Activated naive CD8-positive, alpha-beta T cell (primary cell): ENCODE results near the gene IL13.
A peak's percentile ranks its signal among the peaks of the same experiment; 100 is the strongest.
"Not testable (repeated sequence)": the region's sequence is repeated elsewhere in the genome, so short reads cannot be mapped to it uniquely, and the experiment has no call there.

ENCODE experiments used
- H3K27ac Mint-ChIP-seq: one replicate; pipeline ENCODE4 v1.8.0; 2021; ENCODE audit warnings: mixed read lengths
- H3K27me3 Mint-ChIP-seq: one replicate; pipeline ENCODE4 v1.8.0; 2021; ENCODE audit warnings: mixed read lengths
- H3K36me3 Mint-ChIP-seq: one replicate; pipeline ENCODE4 v1.8.0; 2021; ENCODE audit warnings: mixed read lengths
- H3K4me1 Mint-ChIP-seq: one replicate; pipeline ENCODE4 v1.8.0; 2021; ENCODE audit warnings: low read depth, mixed read lengths
- H3K4me3 Mint-ChIP-seq: one replicate; pipeline ENCODE4 v1.8.0; 2021; ENCODE audit warnings: mild to moderate bottlenecking, mixed read lengths
- H3K9me3 Mint-ChIP-seq: one replicate; pipeline ENCODE4 v1.8.0; 2021; ENCODE audit warnings: low read depth, mixed read lengths

The IL13 gene

DNA sequence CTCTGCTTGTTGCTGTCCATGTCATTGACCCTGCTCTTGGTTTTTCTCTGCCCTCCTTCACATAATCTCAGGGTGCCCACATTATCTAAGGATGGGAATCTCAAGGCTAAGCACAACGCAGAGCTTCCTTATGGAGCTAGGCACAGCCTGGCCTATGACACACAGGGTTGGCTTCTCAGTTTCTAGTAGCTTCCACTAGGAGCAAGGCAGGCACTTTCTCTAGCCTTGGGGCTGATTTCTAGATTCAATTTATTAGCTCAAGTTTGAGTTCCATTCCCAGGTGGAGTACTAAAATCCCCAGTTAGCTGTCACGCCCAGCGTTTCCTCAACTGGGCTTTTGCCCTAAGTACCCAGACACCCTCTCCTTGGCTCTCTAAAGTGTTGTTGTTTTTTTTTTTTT is 28.2 kb downstream of the IL13 start:
- Mint-ChIP-seq H3K27me3 (no peaks in the 10 kb centered on the region), H3K36me3 (peaks cover 3% of the 10 kb centered on the region), H3K9me3 (no peaks in the 10 kb centered on the region), H3K4me3 (no peak overlapping the region), H3K4me1 (peaks cover 28% of the 10 kb centered on the region), H3K27ac (peak overlapping the region; percentile 5)

GRCh38 chr5:132687995-132688394 is 30.0 kb downstream of the IL13 start:
- H3K9me3 Mint-ChIP-seq, result no peaks in the 10 kb centered on the region
- H3K4me3 Mint-ChIP-seq, result peak overlapping the region; percentile 44
- peaks cover 29% of the 10 kb centered on the region for H3K4me1 Mint-ChIP-seq
- peaks cover 3% of the 10 kb centered on the region for H3K36me3 Mint-ChIP-seq
- no peaks in the 10 kb centered on the region for H3K27me3 Mint-ChIP-seq
- peak overlapping the region; percentile 75 for H3K27ac Mint-ChIP-seq

DNA sequence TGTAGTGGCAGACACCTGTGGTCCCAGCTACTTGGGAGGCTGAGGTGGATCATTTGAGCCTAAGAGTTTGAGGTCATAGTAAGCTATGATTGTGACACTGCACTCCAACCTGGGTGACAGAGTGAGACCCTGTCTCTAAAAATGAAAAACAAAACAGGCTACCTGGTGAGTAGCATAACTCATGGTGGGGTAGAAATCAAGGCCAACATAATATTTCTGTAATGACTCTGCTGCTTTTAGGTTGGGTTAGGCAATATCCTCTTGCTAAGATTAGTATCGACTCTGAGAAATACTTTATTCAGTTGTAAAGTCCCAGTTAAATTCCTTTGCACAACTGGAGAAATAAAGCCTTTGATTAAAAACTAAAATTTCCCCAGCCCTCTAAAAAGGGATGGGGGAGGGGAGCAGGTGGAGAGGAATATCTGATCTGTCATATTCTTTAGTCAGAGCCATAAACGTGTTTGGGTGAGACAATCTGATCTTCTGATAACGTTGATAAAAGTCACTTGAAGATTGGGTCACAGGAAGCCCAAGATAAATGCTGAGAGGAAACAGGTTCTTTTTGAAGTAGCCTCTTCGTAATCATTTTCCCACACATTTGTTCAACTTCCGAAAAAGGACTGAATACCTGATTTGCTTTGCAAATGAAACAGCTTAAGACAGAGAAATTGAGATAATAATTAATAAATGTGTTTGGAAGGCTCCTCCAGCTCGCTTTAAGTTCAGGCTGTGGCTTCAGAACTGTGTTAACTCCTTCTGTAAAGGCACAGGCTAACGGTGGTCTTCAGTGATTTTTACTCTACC is 30.8 kb downstream of the IL13 start:
- peaks cover 29% of the 10 kb centered on the region for H3K4me1 Mint-ChIP-seq
- H3K27ac Mint-ChIP-seq, result peak overlapping the region; percentile 75

GRCh38 chr5:132689513-132689912 is 31.5 kb downstream of the IL13 start:
- no peak overlapping the region for H3K4me3 Mint-ChIP-seq
- no peaks in the 10 kb centered on the region for H3K27me3 Mint-ChIP-seq
- no peaks in the 10 kb centered on the region for H3K9me3 Mint-ChIP-seq
- H3K4me1 Mint-ChIP-seq, result peaks cover 29% of the 10 kb centered on the region
- peaks cover 3% of the 10 kb centered on the region for H3K36me3 Mint-ChIP-seq
- no peak overlapping the region for H3K27ac Mint-ChIP-seq

More for the DNA sequence above, 30.8 kb downstream of the IL13 start:
- H3K36me3 Mint-ChIP-seq, result peaks cover 3% of the 10 kb centered on the region
- H3K4me3 Mint-ChIP-seq, result peak overlapping the region; percentile 36
- H3K27me3 Mint-ChIP-seq, result no peaks in the 10 kb centered on the region
- no peaks in the 10 kb centered on the region for H3K9me3 Mint-ChIP-seq

- H3K9me3 Mint-ChIP-seq, result no peaks in the 10 kb centered on the region
- peaks cover 3% of the 10 kb centered on the region for H3K36me3 Mint-ChIP-seq
- H3K4me3 Mint-ChIP-seq, result no peak overlapping the region
- H3K27ac Mint-ChIP-seq, result no peak overlapping the region
- peaks cover 25% of the 10 kb centered on the region for H3K4me1 Mint-ChIP-seq
- H3K27me3 Mint-ChIP-seq, result no peaks in the 10 kb centered on the region
Observed at GRCh38 chr5:132690156-132690555, 32.2 kb downstream of the IL13 start.

GRCh38 chr5:132691755-132692631 is 34.0 kb downstream of the IL13 start:
- not testable (repeated sequence) for H3K27me3 Mint-ChIP-seq, H3K4me3 Mint-ChIP-seq, H3K27ac Mint-ChIP-seq, H3K9me3 Mint-ChIP-seq, H3K36me3 Mint-ChIP-seq
- peaks cover 23% of the 10 kb centered on the region for H3K4me1 Mint-ChIP-seq

DNA sequence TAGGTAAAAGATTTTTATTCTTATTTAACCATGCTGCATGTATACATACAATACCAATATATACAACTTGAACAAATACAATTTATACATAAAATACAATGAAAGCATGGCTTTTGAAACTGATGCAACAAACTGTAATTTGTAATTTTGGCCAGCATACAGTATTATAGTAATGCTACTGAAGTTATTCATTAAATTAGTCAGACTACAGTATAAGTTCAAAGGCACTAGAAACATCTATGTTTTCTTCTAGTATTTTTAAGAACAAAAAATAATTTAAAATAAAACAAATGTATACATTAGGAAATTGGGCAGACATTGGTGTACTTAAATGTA is 34.6 kb downstream of the IL13 start:
- Mint-ChIP-seq H3K9me3 (no peaks in the 10 kb centered on the region), H3K27ac (no peak overlapping the region), H3K27me3 (no peaks in the 10 kb centered on the region), H3K36me3 (peaks cover 3% of the 10 kb centered on the region), H3K4me1 (peaks cover 23% of the 10 kb centered on the region), H3K4me3 (no peak overlapping the region)

DNA sequence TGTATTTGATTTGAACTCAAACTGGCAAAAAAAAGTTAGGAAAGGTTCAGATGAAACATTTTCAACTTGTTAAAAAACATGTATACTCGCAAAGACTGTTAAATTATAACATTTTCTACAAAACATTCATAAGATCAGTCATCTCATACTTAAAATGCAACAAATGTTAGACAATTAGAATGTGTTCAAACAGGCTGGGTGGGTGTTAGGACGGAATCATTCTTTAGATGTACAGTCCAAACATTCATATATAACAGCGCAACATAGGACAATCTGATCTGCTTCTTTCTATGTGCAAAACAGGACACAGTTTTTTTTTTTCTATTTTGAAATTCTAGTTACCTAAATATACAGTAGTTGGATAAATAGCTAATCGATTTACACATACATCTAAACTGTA is 38.0 kb downstream of the IL13 start:
- H3K27me3 Mint-ChIP-seq, result no peaks in the 10 kb centered on the region
- peaks cover 2% of the 10 kb centered on the region for H3K4me1 Mint-ChIP-seq
- no peak overlapping the region for H3K27ac Mint-ChIP-seq
- no peaks in the 10 kb centered on the region for H3K9me3 Mint-ChIP-seq
- H3K4me3 Mint-ChIP-seq, result no peak overlapping the region
- H3K36me3 Mint-ChIP-seq, result peaks cover 13% of the 10 kb centered on the region

DNA sequence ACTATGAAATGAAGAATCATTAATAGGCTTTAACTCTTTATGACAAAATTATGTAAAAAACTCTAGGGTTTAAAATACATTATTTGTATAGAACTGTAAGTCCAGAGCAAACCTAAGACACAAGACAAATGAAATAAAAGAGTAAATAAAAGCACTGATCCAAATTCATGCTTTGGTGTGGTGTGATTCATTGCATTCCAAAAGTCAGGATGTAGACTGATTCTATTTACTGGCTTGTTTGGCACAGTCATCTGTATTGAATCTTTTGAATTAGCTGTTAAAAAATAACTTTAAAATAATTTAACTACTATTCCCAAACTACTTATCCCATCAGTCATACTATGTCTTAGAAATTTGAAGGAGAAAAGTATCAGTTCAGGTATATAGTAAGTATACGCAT is 46.9 kb downstream of the IL13 start:
- Mint-ChIP-seq H3K27me3 (no peaks in the 10 kb centered on the region), H3K9me3 (no peaks in the 10 kb centered on the region), H3K4me3 (no peak overlapping the region), H3K36me3 (peaks cover 21% of the 10 kb centered on the region), H3K27ac (no peak overlapping the region), H3K4me1 (no peaks in the 10 kb centered on the region)

DNA sequence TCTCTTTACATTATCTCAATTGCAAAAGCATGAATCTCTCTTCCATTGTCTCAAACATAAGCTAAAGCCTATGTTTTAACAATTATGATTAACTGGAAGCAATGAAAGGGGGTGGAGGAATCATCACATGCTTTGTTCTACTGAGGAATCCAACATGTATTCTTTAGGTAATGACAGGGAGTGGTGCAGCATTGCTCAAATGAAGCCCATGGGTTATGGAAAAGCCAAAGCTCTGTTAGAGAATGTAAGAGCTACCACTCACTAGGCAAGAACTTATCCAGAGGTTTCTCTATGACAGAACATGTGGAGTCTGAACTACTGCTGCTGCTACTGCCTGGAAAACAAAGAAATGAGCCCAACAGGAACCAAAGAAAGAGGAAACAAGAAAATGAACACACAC is 50.7 kb downstream of the IL13 start:
- peaks cover 19% of the 10 kb centered on the region for H3K36me3 Mint-ChIP-seq
- no peaks in the 10 kb centered on the region for H3K9me3 Mint-ChIP-seq

More for the DNA sequence above, 50.7 kb downstream of the IL13 start:
- H3K4me3 Mint-ChIP-seq, result no peak overlapping the region
- no peaks in the 10 kb centered on the region for H3K4me1 Mint-ChIP-seq
- no peaks in the 10 kb centered on the region for H3K27me3 Mint-ChIP-seq
- no peak overlapping the region for H3K27ac Mint-ChIP-seq
